GM21619 (cell line): Measurements from ENCODE around the gene TCEAL9.
A peak's percentile ranks its signal among the peaks of the same experiment; 100 is the strongest.
"Not testable (repeated sequence)": the region's sequence is repeated elsewhere in the genome, so short reads cannot be mapped to it uniquely, and the experiment has no call there.

Experiments
- ATAC-seq: cut with Tn5 transposase; IDR thresholded peaks from one replicate; pipeline ENCODE4 v1.9.1; 2021; ENCODE audit not compliant: unreplicated experiment

TCEAL9 gene

GRCh38 chrX:103356130-103356798 lies at the start of gene TCEAL9:
Gene TCEAL9, plus strand, starts transcription at chrX:103356506. Its CDS starts 1,179 bp downstream, at chrX:103357685.
- no peak for ATAC-seq

GRCh38 chrX:103309860-103310554 lies 46.3 kb upstream of the TCEAL9 start:
- ATAC-seq = no peak

- peak; percentile 98 for ATAC-seq
These were observed 45.5 kb upstream of the TCEAL9 start, which contains the start of gene BEX2 for GRCh38 chrX:103310555-103311398. Gene BEX2, minus strand, starts transcription at chrX:103310990. Its CDS starts 1,014 bp downstream, at chrX:103309976.

- no peak for ATAC-seq
These were observed 44.9 kb upstream of the TCEAL9 start for GRCh38 chrX:103311399-103311780.

GRCh38 chrX:103329991-103330390 lies 26.3 kb upstream of the TCEAL9 start, which contains the start of gene TCEAL7:
Gene TCEAL7, plus strand, starts transcription at chrX:103330239. Its CDS starts 1,165 bp downstream, at chrX:103331404.
- no peak for ATAC-seq

- ATAC-seq = no peak
These were observed 25.5 kb upstream of the TCEAL9 start for GRCh38 chrX:103330681-103331288.

GRCh38 chrX:103338663-103339062 lies 17.6 kb upstream of the TCEAL9 start:
- no peak for ATAC-seq

- no peak for ATAC-seq
These were observed 13.2 kb upstream of the TCEAL9 start for GRCh38 chrX:103343105-103343504.

- ATAC-seq = no peak
These were observed 11.7 kb upstream of the TCEAL9 start for GRCh38 chrX:103344606-103345005.

- ATAC-seq = no peak
These were observed 8.5 kb upstream of the TCEAL9 start for GRCh38 chrX:103347682-103348397.

- no peak for ATAC-seq
These were observed 552 bp downstream of the TCEAL9 start for GRCh38 chrX:103356858-103357257.

- ATAC-seq = no peak
These were observed 1.6 kb downstream of the TCEAL9 start for GRCh38 chrX:103357871-103358270.

- ATAC-seq = not testable (repeated sequence)
These were observed 3.3 kb downstream of the TCEAL9 start for GRCh38 chrX:103359605-103360004.

- ATAC-seq = no peak
These were observed 3.8 kb downstream of the TCEAL9 start for GRCh38 chrX:103360092-103360491.

GRCh38 chrX:103360916-103361315 lies 4.6 kb downstream of the TCEAL9 start:
- ATAC-seq = no peak

- ATAC-seq = no peak
These were observed 5.5 kb downstream of the TCEAL9 start for GRCh38 chrX:103361798-103362197.

GRCh38 chrX:103362474-103362873 lies 6.2 kb downstream of the TCEAL9 start:
- ATAC-seq = no peak

GRCh38 chrX:103363046-103363445 lies 6.7 kb downstream of the TCEAL9 start:
- ATAC-seq = no peak

GRCh38 chrX:103367502-103367901 lies 11.2 kb downstream of the TCEAL9 start:
- ATAC-seq = no peak

GRCh38 chrX:103369479-103369878 lies 13.2 kb downstream of the TCEAL9 start:
- ATAC-seq = no peak
